Keratinocyte (primary cell): ENCODE results near the gene KAT8.

Experiments
- CTCF ChIP-seq, 3 experiments: IDR thresholded peaks in 1 of 3; conservative IDR thresholded peaks in 1 of 3; optimal IDR thresholded peaks in 1 of 3; 2 replicates in 2 of 3; 3 replicates in 1 of 3; pipeline versions ENCODE3 to v1.5.1; 2011; ENCODE audit warnings: low read length in 3 of 3, mild to moderate bottlenecking in 3 of 3, moderate library complexity in 2 of 3, control low read depth in 1 of 3, inconsistent platforms in 1 of 3; ENCODE audit not compliant: insufficient read depth in 2 of 3; ENCODE audit errors: extremely low read depth in 1 of 3
- EZH2 ChIP-seq: IDR thresholded peaks from one replicate; pipeline ENCODE4 v1.6.1; 2012; ENCODE audit warnings: inconsistent platforms, mild to moderate bottlenecking, low read length, moderate library complexity

DNA sequence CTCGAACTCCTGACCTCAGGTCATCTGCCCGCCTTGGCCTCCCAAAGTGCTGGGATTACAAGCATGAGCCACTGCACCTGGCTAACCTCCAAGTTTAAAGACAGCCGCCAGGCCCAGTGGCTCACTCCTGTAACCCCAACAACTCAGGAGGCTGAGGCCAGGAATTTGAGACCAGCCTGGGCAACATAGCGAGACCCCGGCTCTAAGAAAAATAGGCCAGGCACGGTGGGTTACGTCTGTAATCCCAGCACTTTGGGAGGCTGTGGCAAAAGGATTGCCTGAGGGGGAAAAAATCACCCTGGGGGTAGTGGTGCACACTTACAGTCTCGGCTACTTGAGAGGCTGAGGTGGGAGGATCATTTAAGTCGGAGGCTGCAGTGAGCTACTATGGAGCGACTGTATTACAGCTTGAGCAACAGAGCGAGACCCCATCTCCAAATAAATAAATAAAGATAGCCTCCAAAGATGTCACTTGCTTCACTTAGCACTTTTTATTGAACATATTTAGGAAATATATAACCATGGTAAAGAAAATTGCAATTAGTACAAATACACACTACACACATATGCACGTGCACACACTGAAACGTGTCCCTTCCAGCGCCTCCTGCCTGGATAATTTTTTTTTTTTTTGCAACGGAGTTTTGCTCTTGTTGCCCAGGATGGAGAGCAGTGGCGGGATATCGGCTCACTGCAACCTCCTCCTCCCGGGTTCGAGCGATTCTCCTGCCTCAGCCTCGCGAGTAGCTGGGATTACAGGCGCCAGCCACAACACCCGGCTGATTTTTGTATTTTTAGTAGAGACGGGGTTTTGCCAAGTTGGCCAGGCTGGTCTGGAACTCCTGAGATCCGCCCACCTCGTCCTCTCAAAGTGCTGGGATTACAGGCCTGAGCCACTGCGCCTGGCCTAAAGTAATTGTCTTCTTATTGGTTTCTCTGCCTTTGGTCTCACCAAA is 10.7 kb upstream of the KAT8 start:
- TF ChIP-seq CTCF (optimal IDR thresholded peaks at IDR 0.05 in 1 of 3, IDR thresholded peaks at IDR 0.05 in 1 of 3, conservative IDR thresholded peaks at IDR 0.05 in 1 of 3; ENCODE audit: extremely low read depth in 1 of 3, insufficient read depth in 2 of 3, low read length in 3 of 3) (no peak), EZH2 (no peak)
